HepG2 (cell line): ENCODE measurements around the gene CACNA1C. TPM values are rescaled to one million over a fixed set of nuclear protein-coding genes. Genes with fewer than 3 reads are reported as not detected.

Experiments
- ATAC-seq: fragments of 200-7000 bp; cut with Tn5 transposase; 3 replicates; pipeline ENCODE4 v1.9.1; 2020; ENCODE audit warnings: mild to moderate bottlenecking, moderate library complexity
- BruUV-seq: library from RNA; stranded (reverse); fragments of 400-500 nt; replicated peaks from 2 replicates; lab custom pipeline; 2021; lab: Mats Ljungman, UMichigan
- CTCF ChIA-PET: fragments of 300-600 bp; formaldehyde crosslinking; extraction: SDS; loops from one replicate; lab custom pipeline; 2021; ENCODE audit warnings: low total read pairs, inconsistent platforms, low intra/inter-chr PET ratio; lab: Yijun Ruan, JAX
- POLR2A ChIA-PET: fragments of 350-600 bp; sonication (Branson Sonifier 250); formaldehyde crosslinking; loops from one replicate; lab custom pipeline; 2020; ENCODE audit warnings: antibody characterized with exemption, inconsistent platforms; lab: Yijun Ruan, JAX
- DNase-seq: peaks from one replicate; pipeline ENCODE4 v3.0.0-alpha.2; 2015; ENCODE audit warnings: low spot score
- FAIRE-seq: peaks from 3 replicates; lab custom pipeline; 2011; peaks lifted over from hg19 to GRCh38; lab: Jason Lieb, UNC
- H2AFZ ChIP-seq: one replicate; pipeline ENCODE4 v1.6.1; 2011; ENCODE audit warnings: low read length, inconsistent platforms
- H3K27ac ChIP-seq: fragments of 300-600 bp; 3 replicates; pipeline ENCODE4 v1.8.0; 2011; ENCODE audit warnings: mixed run types, mild to moderate bottlenecking, mixed read lengths, low read length, inconsistent platforms; ENCODE audit not compliant: insufficient read depth; ENCODE audit errors: extremely low read length
- H3K27me3 ChIP-seq, 2 experiments: fragments of 200-600 bp in 1 of 2; 2 replicates in 1 of 2; 3 replicates in 1 of 2; pipeline versions ENCODE4 v1.6.0 to v1.8.0; 2011; ENCODE audit warnings: low read length in 2 of 2, mild to moderate bottlenecking in 2 of 2, moderate library complexity in 2 of 2, inconsistent platforms in 1 of 2; ENCODE audit not compliant: insufficient read depth in 2 of 2, control insufficient read depth in 1 of 2
- H3K36me3 ChIP-seq, 2 experiments: fragments of 200-600 bp in 1 of 2; replicated peaks in 1 of 2; 2 replicates in 1 of 2; 3 replicates in 1 of 2; pipeline versions ENCODE4 v1.5.1 to v1.8.0; 2011; ENCODE audit warnings: low read length in 2 of 2, inconsistent platforms in 1 of 2; ENCODE audit not compliant: insufficient read depth in 2 of 2, control insufficient read depth in 1 of 2
- H3K4me1 ChIP-seq: 2 replicates; pipeline ENCODE4 v1.5.1; 2012; ENCODE audit warnings: low read length, inconsistent platforms; ENCODE audit not compliant: insufficient read depth
- H3K4me2 ChIP-seq: 2 replicates; pipeline ENCODE4 v1.6.0; 2011; ENCODE audit warnings: low read depth, low read length, inconsistent platforms
- H3K4me3 ChIP-seq, 3 experiments: fragments of 200-600 bp in 1 of 3; sonication (generic), shearing (Covaris generic) in 1 of 3; replicated peaks in 1 of 3; 2 replicates each; pipeline ENCODE4 v1.5.1; 2011 to 2016; ENCODE audit warnings: low read length in 3 of 3, inconsistent platforms in 2 of 3, low read depth in 2 of 3, mild to moderate bottlenecking in 2 of 3, control low read depth in 1 of 3, mixed read lengths in 1 of 3; ENCODE audit not compliant: insufficient read depth in 1 of 3
- H3K79me2 ChIP-seq: one replicate; pipeline ENCODE4 v1.6.1; 2011; ENCODE audit warnings: low read length, inconsistent platforms; ENCODE audit not compliant: insufficient read depth
- H3K9ac ChIP-seq: 2 replicates; pipeline ENCODE4 v1.6.0; 2011; ENCODE audit warnings: mild to moderate bottlenecking, low read depth, low read length, inconsistent platforms; ENCODE audit not compliant: insufficient read depth
- H3K9me3 ChIP-seq: 2 replicates; pipeline ENCODE4 v1.5.1; 2012; ENCODE audit warnings: mild to moderate bottlenecking, low read length
- H4K20me1 ChIP-seq: 2 replicates; pipeline ENCODE4 v1.6.0; 2011; ENCODE audit warnings: inconsistent platforms, mild to moderate bottlenecking, low read length, moderate library complexity; ENCODE audit not compliant: insufficient read depth
- HNRNPK ChIP-seq: fragments of 200-400 bp; formaldehyde crosslinking; IDR thresholded peaks from 2 replicates; pipeline ENCODE4 v1.6.1; 2018; ENCODE audit warnings: low read length, low read depth, moderate library complexity, mild to moderate bottlenecking; ENCODE audit not compliant: poor library complexity, severe bottlenecking
- HNRNPLL ChIP-seq: fragments of 200-400 bp; formaldehyde crosslinking; IDR thresholded peaks from 2 replicates; pipeline ENCODE4 v1.6.1; 2017; ENCODE audit warnings: mild to moderate bottlenecking, low read depth, low read length; ENCODE audit not compliant: poor library complexity, severe bottlenecking
- MEIS2 ChIP-seq: sonication (generic); formaldehyde crosslinking; IDR thresholded peaks from 2 replicates; pipeline ENCODE4 v1.9.0; 2021; ENCODE audit warnings: mild to moderate bottlenecking, missing genetic modification reagents
- MLX ChIP-seq: IDR thresholded peaks from 2 replicates; pipeline ENCODE4 v1.6.1; 2016
- POLR2A ChIP-seq, 2 experiments: IDR thresholded peaks; 2 replicates each; pipeline ENCODE4 v1.6.1; 2011; ENCODE audit warnings: low read depth in 2 of 2, low read length in 2 of 2, mild to moderate bottlenecking in 1 of 2, moderate library complexity in 1 of 2; ENCODE audit not compliant: insufficient read depth in 1 of 2
- ZNF44 ChIP-seq: sonication (generic); formaldehyde crosslinking; IDR thresholded peaks from 2 replicates; pipeline ENCODE4 v1.5.1; 2020; ENCODE audit warnings: mild to moderate bottlenecking, missing genetic modification reagents
- WGBS: methylation state at CpG from one replicate; pipeline ENCODE4 v1.1.6; 2017; ENCODE audit warnings: low lambda C conversion rate; 5-methylcytosine and 5-hydroxymethylcytosine counted together
- in situ Hi-C: cut with HindIII; loops from 2 replicates; pipeline ENCODE4 v1.10.0; 2017; ENCODE audit warnings: low pct_unique_long_range_greater_than_20kb; ENCODE audit not compliant: extremely low pct_ligation_motif_present
- intact Hi-C: fragments of 100-400 bp; cut with micrococcal nuclease; formaldehyde crosslinking; loops from one replicate; pipeline ENCODE4 v1.10.0; 2022; ENCODE audit not compliant: unreplicated experiment
- polyA plus RNA-seq, 8 experiments: library from polyadenylated mRNA; depleted of rRNA in 3 of 8; stranded (reverse) in 7 of 8; unstranded in 1 of 8; fragments of >200 nt; fragmentation: Illumina TruSeq in 4 of 8; extraction: Trizol in 4 of 8; gene quantifications; 2 replicates each; pipeline versions ENCODE4 v1.2.1 to v1.2.3, GENCODE V29; 2011 to 2016; ENCODE audit warnings: low read depth in 4 of 8, missing spikeins in 1 of 8, mixed read lengths in 1 of 8; ENCODE audit not compliant: insufficient read depth in 1 of 8
- total RNA-seq, 5 experiments: library from RNA; depleted of rRNA; stranded (reverse); fragments of >200 nt; fragmentation: Illumina TruSeq; extraction: Trizol; gene quantifications; 2 replicates each; pipeline ENCODE4 v1.2.3, GENCODE V29; 2016; ENCODE audit warnings: low read depth in 1 of 5
- TF ChIP-seq, protein P1 (sequence below): IDR thresholded peaks from 2 replicates; pipeline ENCODE4 v1.6.1; 2016
- TF ChIP-seq, protein P2 (sequence below): sonication (generic); formaldehyde crosslinking; IDR thresholded peaks from 2 replicates; pipeline ENCODE4 v1.5.1; 2020; ENCODE audit warnings: missing genetic modification reagents, mild to moderate bottlenecking, borderline replicate concordance
- TF ChIP-seq, protein P3 (sequence below): sonication (generic); formaldehyde crosslinking; IDR thresholded peaks from 2 replicates; pipeline ENCODE4 v1.4.0; 2020; ENCODE audit warnings: missing genetic modification reagents, borderline replicate concordance

Gene CACNA1C
- total and polyA plus RNA-seq, 2 of the 13 experiments (the other 11 are each of a cell fraction or from before 2014, with no cell fraction given) = not detected

DNA sequence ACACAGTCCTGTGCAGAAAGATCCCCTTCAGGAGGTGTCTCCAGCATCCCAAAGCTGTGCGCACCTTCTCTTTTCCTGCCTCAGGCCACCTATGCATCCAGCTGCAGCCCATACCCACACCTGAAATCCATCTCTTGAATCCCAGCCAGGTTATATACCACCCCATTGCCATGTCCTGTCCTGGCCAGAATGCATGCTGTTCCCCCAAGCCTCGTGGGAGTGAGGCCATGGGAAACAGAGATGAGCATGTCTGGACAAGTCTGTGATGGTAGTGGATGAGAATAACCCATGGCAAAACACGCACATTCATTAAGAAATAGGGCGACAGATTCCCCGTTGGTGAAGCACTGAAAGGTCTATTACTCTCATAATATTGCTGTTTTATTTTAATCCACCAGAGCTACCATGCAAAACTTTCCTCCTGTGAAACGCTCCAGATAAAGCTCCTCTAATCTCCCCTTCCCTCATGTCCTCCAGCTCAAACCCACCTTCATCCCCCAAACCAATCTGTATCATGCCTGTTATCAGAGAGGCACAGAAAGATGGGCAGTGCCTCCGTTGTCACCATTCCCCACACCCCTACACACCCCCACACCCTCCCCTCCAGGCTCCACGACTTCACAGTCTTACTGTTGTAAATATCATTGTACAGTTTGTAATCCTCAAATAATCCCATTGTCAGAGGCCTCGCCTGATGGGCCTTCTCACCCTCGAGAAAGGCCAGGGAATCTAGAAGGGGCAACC lies 644.4 kb downstream of the CACNA1C start:
- H3K4me2 ChIP-seq = no peak overlapping the region
- 11% methylated on average over 10 of the region's 10 CpGs for WGBS
- in situ Hi-C loops = no loop called here

More for the DNA sequence above, 644.4 kb downstream of the CACNA1C start:
- intact Hi-C loops = no loop called here
- Histone ChIP-seq H3K27me3 (peaks cover 0 to 32% of the 10 kb centered on the region in 2 experiments; a peak in 3 of 5 replicates), H4K20me1 (no peaks in the 10 kb centered on the region), H3K79me2 (no peaks in the 10 kb centered on the region), H3K36me3 (no peaks in the 10 kb centered on the region), H3K9ac (no peak overlapping the region), H2AFZ (no peak overlapping the region), H3K4me1 (no peaks in the 10 kb centered on the region), H3K4me3 (no peak overlapping the region), H3K27ac (no peak overlapping the region), H3K9me3 (no peaks in the 10 kb centered on the region)
- no peak for FAIRE-seq
- no peak for DNase-seq
- no peak for ATAC-seq
- BruUV-seq = no TSS peak
- CTCF ChIA-PET = no interaction called here
- TF ChIP-seq POLR2A (IDR thresholded peaks at IDR 0.05; ENCODE audit: insufficient read depth in 1 of 2, low read depth in 2 of 2, low read length in 2 of 2) (no peak), MLX (no peak), MEIS2 (CRISPR knock-in tag) (no peak), HNRNPK (no peak), HNRNPLL (no peak), ZNF44 (no peak)
- TF ChIP-seq, protein P1, sequence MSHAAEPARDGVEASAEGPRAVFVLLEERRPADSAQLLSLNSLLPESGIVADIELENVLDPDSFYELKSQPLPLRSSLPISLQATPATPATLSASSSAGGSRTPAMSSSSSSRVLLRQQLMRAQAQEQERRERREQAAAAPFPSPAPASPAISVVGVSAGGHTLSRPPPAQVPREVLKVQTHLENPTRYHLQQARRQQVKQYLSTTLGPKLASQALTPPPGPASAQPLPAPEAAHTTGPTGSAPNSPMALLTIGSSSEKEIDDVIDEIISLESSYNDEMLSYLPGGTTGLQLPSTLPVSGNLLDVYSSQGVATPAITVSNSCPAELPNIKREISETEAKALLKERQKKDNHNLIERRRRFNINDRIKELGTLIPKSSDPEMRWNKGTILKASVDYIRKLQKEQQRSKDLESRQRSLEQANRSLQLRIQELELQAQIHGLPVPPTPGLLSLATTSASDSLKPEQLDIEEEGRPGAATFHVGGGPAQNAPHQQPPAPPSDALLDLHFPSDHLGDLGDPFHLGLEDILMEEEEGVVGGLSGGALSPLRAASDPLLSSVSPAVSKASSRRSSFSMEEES (CRISPR knock-in tag) = no peak
- TF ChIP-seq, protein P2, sequence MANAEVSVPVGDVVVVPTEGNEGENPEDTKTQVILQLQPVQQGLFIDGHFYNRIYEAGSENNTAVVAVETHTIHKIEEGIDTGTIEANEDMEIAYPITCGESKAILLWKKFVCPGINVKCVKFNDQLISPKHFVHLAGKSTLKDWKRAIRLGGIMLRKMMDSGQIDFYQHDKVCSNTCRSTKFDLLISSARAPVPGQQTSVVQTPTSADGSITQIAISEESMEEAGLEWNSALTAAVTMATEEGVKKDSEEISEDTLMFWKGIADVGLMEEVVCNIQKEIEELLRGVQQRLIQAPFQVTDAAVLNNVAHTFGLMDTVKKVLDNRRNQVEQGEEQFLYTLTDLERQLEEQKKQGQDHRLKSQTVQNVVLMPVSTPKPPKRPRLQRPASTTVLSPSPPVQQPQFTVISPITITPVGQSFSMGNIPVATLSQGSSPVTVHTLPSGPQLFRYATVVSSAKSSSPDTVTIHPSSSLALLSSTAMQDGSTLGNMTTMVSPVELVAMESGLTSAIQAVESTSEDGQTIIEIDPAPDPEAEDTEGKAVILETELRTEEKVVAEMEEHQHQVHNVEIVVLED (CRISPR knock-in tag) = no peak
- TF ChIP-seq, protein P3, sequence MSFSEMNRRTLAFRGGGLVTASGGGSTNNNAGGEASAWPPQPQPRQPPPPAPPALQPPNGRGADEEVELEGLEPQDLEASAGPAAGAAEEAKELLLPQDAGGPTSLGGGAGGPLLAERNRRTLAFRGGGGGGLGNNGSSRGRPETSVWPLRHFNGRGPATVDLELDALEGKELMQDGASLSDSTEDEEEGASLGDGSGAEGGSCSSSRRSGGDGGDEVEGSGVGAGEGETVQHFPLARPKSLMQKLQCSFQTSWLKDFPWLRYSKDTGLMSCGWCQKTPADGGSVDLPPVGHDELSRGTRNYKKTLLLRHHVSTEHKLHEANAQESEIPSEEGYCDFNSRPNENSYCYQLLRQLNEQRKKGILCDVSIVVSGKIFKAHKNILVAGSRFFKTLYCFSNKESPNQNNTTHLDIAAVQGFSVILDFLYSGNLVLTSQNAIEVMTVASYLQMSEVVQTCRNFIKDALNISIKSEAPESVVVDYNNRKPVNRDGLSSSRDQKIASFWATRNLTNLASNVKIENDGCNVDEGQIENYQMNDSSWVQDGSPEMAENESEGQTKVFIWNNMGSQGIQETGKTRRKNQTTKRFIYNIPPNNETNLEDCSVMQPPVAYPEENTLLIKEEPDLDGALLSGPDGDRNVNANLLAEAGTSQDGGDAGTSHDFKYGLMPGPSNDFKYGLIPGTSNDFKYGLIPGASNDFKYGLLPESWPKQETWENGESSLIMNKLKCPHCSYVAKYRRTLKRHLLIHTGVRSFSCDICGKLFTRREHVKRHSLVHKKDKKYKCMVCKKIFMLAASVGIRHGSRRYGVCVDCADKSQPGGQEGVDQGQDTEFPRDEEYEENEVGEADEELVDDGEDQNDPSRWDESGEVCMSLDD (CRISPR knock-in tag) = no peak
- POLR2A ChIA-PET = no interaction called here
